HG03520 (cell line): Measurements from ENCODE around the gene GPSM1.

Experiments used
- ATAC-seq: cut with Tn5 transposase; IDR thresholded peaks from one replicate; pipeline ENCODE4 v1.9.1; 2021; ENCODE audit warnings: mild to moderate bottlenecking, moderate library complexity; ENCODE audit not compliant: unreplicated experiment

The GPSM1 gene

GRCh38 chr9:136304456-136304855 lies 22.9 kb upstream of the GPSM1 start:
- ATAC-seq: no peak

- no peak for ATAC-seq
Observed at GRCh38 chr9:136304981-136305380, 22.4 kb upstream of the GPSM1 start.

- no peak for ATAC-seq
Observed at GRCh38 chr9:136305804-136306203, 21.5 kb upstream of the GPSM1 start.

GRCh38 chr9:136306211-136307208 lies 20.8 kb upstream of the GPSM1 start:
- ATAC-seq: no peak

- no peak for ATAC-seq
Observed at GRCh38 chr9:136307215-136307750, 20.1 kb upstream of the GPSM1 start.

GRCh38 chr9:136308006-136308701 lies 19.2 kb upstream of the GPSM1 start:
- no peak for ATAC-seq

GRCh38 chr9:136308702-136309053 lies 18.7 kb upstream of the GPSM1 start:
- no peak for ATAC-seq

- no peak for ATAC-seq
Observed at GRCh38 chr9:136309101-136309801, 18.1 kb upstream of the GPSM1 start.

GRCh38 chr9:136309806-136310220 lies 17.5 kb upstream of the GPSM1 start:
- no peak for ATAC-seq

- no peak for ATAC-seq
Observed at GRCh38 chr9:136310273-136311030, 16.9 kb upstream of the GPSM1 start.

GRCh38 chr9:136311051-136312008 lies 16.0 kb upstream of the GPSM1 start:
- ATAC-seq: no peak

GRCh38 chr9:136312009-136312375 lies 15.3 kb upstream of the GPSM1 start:
- ATAC-seq: no peak

GRCh38 chr9:136312436-136312835 lies 14.9 kb upstream of the GPSM1 start:
- ATAC-seq: no peak

GRCh38 chr9:136313111-136314055 lies 14.0 kb upstream of the GPSM1 start:
- no peak for ATAC-seq

- no peak for ATAC-seq
Observed at GRCh38 chr9:136314056-136314416, 13.3 kb upstream of the GPSM1 start.

GRCh38 chr9:136314944-136315343 lies 12.4 kb upstream of the GPSM1 start:
- no peak for ATAC-seq

GRCh38 chr9:136316271-136316751 lies 11.0 kb upstream of the GPSM1 start:
- no peak for ATAC-seq
